WTC11 (cell line): ENCODE measurements around the gene BTBD1. TPM values are rescaled to one million over a fixed set of nuclear protein-coding genes. Genes with fewer than 3 reads are reported as not detected.
A peak's percentile ranks its signal among the peaks of the same experiment; 100 is the strongest.

ENCODE experiments used
- ATAC-seq: fragments of 200-7000 bp; cut with Tn5 transposase; 2 replicates; pipeline ENCODE4 v1.10.0; 2021; ENCODE audit warnings: mild to moderate bottlenecking, moderate library complexity
- CTCF ChIA-PET: fragments of 300-600 bp; sonication (Branson Sonifier 250); formaldehyde crosslinking; loops from one replicate; lab custom pipeline; 2021; ENCODE audit warnings: antibody characterized with exemption; lab: Charles Lee
- POLR2A ChIA-PET: fragments of 350-600 bp; sonication (Branson Sonifier 250); formaldehyde crosslinking; loops from one replicate; lab custom pipeline; 2021; ENCODE audit warnings: antibody characterized with exemption; lab: Charles Lee
- DNase-seq: peaks from one replicate; pipeline ENCODE4 v3.0.0; 2021; ENCODE audit warnings: low spot score
- H3K27ac Mint-ChIP-seq: 2 replicates; pipeline ENCODE4 v1.8.0; 2021; ENCODE audit warnings: mixed read lengths
- H3K27me3 Mint-ChIP-seq: 2 replicates; pipeline ENCODE4 v1.8.0; 2021; ENCODE audit warnings: low read depth, mild to moderate bottlenecking, moderate library complexity, mixed read lengths
- H3K36me3 Mint-ChIP-seq: 2 replicates; pipeline ENCODE4 v1.8.0; 2021; ENCODE audit warnings: mixed read lengths
- H3K4me1 Mint-ChIP-seq: 2 replicates; pipeline ENCODE4 v1.8.0; 2022; ENCODE audit warnings: mixed read lengths
- H3K4me3 Mint-ChIP-seq: 2 replicates; pipeline ENCODE4 v1.8.0; 2021; ENCODE audit warnings: mild to moderate bottlenecking, moderate library complexity, mixed read lengths
- H3K9me3 Mint-ChIP-seq: 2 replicates; pipeline ENCODE4 v1.8.0; 2021; ENCODE audit warnings: mixed read lengths
- AFF4 ChIP-seq: sonication (generic); formaldehyde crosslinking; IDR thresholded peaks from 2 replicates; pipeline ENCODE4 v1.8.1; 2023; ENCODE audit warnings: mild to moderate bottlenecking, missing genetic modification reagents, borderline replicate concordance
- CBFB ChIP-seq: sonication (generic); formaldehyde crosslinking; IDR thresholded peaks from 2 replicates; pipeline ENCODE4 v1.8.1; 2022; ENCODE audit warnings: mild to moderate bottlenecking, low read depth, missing genetic modification reagents
- CREB1 ChIP-seq: sonication (generic); formaldehyde crosslinking; IDR thresholded peaks from 2 replicates; pipeline ENCODE4 v1.8.0; 2023; ENCODE audit warnings: mild to moderate bottlenecking, missing genetic modification reagents
- FOXJ3 ChIP-seq: sonication (generic); formaldehyde crosslinking; IDR thresholded peaks from 2 replicates; pipeline ENCODE4 v1.9.0; 2021; ENCODE audit warnings: missing genetic modification reagents, mild to moderate bottlenecking, borderline replicate concordance
- GTF2I ChIP-seq: fragments of 250-450 bp; sonication (Bioruptor Pico); conservative IDR thresholded peaks from 2 replicates; pipeline ENCODE4 v1.4.0; 2021; ENCODE audit warnings: mild to moderate bottlenecking
- JAZF1 ChIP-seq: fragments of 250-450 bp; sonication (Bioruptor Pico); IDR thresholded peaks from 2 replicates; pipeline ENCODE4 v1.9.0; 2021; ENCODE audit warnings: moderate library complexity, mild to moderate bottlenecking, inconsistent platforms
- KAT7 ChIP-seq: sonication (generic); formaldehyde crosslinking; IDR thresholded peaks from 2 replicates; pipeline ENCODE4 v1.8.1; 2023; ENCODE audit warnings: missing genetic modification reagents, mild to moderate bottlenecking, borderline replicate concordance
- MXD4 ChIP-seq: fragments of 250-450 bp; sonication (Bioruptor Pico); IDR thresholded peaks from 2 replicates; pipeline ENCODE4 v1.8.0; 2021; ENCODE audit warnings: mild to moderate bottlenecking, moderate library complexity, borderline replicate concordance
- NFATC4 ChIP-seq: fragments of 250-450 bp; sonication (Bioruptor Pico); IDR thresholded peaks from 2 replicates; pipeline ENCODE4 v1.9.0; 2021; ENCODE audit warnings: mild to moderate bottlenecking
- NFYB ChIP-seq: sonication (generic); formaldehyde crosslinking; conservative IDR thresholded peaks from 2 replicates; pipeline ENCODE4 v1.8.0; 2022; ENCODE audit warnings: low read depth, missing genetic modification reagents
- NR1H2 ChIP-seq: sonication (generic); formaldehyde crosslinking; IDR thresholded peaks from 2 replicates; pipeline ENCODE4 v1.9.0; 2021; ENCODE audit warnings: mild to moderate bottlenecking, moderate library complexity, missing genetic modification reagents
- NR2C2 ChIP-seq: sonication (generic); formaldehyde crosslinking; IDR thresholded peaks from 2 replicates; pipeline ENCODE4 v1.8.0; 2022; ENCODE audit warnings: mild to moderate bottlenecking, missing genetic modification reagents
- NR3C1 ChIP-seq: sonication (generic); formaldehyde crosslinking; conservative IDR thresholded peaks from 2 replicates; pipeline ENCODE4 v1.8.1; 2023; ENCODE audit warnings: low read depth, mild to moderate bottlenecking, missing genetic modification reagents
- RELA ChIP-seq: sonication (generic); formaldehyde crosslinking; IDR thresholded peaks from 2 replicates; pipeline ENCODE4 v1.8.1; 2022; ENCODE audit warnings: missing genetic modification reagents, mild to moderate bottlenecking, borderline replicate concordance
- TEAD1 ChIP-seq: sonication (generic); formaldehyde crosslinking; IDR thresholded peaks from 2 replicates; pipeline ENCODE4 v1.8.0; 2022; ENCODE audit warnings: mild to moderate bottlenecking, missing genetic modification reagents
- ZNF425 ChIP-seq: fragments of 250-450 bp; sonication (Bioruptor Pico); conservative IDR thresholded peaks from 2 replicates; pipeline ENCODE4 v1.9.0; 2021; ENCODE audit warnings: mild to moderate bottlenecking
- ZNF532 ChIP-seq: fragments of 250-450 bp; sonication (Bioruptor Pico); IDR thresholded peaks from 2 replicates; pipeline ENCODE4 v1.9.0; 2021; ENCODE audit warnings: mild to moderate bottlenecking, borderline replicate concordance
- total RNA-seq: library from RNA; stranded (reverse); gene quantifications from 3 replicates; pipeline ENCODE4 v1.2.3, GENCODE V29; 2021
- TF ChIP-seq, protein P1 (sequence below): sonication (generic); formaldehyde crosslinking; IDR thresholded peaks from 2 replicates; pipeline ENCODE4 v1.8.1; 2023; ENCODE audit warnings: mild to moderate bottlenecking, missing genetic modification reagents
- TF ChIP-seq, protein P2 (sequence below): sonication (generic); formaldehyde crosslinking; conservative IDR thresholded peaks from 2 replicates; pipeline ENCODE4 v1.8.1; 2022; ENCODE audit warnings: mild to moderate bottlenecking, missing genetic modification reagents

Gene BTBD1
- total RNA-seq, 1 experiment from 2014 or later = 39.6 TPM

GRCh38 chr15:82992436-82992998 lies 74.5 kb downstream of the BTBD1 start (continued):
- TF ChIP-seq ZNF425 = no peak
- no peak for TF ChIP-seq NR3C1 (CRISPR knock-in tag)

GRCh38 chr15:82986442-82986780 lies 80.6 kb downstream of the BTBD1 start:
- Mint-ChIP-seq H3K27me3 (peaks cover 21% of the 10 kb centered on the region), H3K4me3 (peak overlapping the region; percentile 94), H3K9me3 (peaks cover 13% of the 10 kb centered on the region), H3K36me3 (peaks cover 23% of the 10 kb centered on the region), H3K27ac (no peak overlapping the region), H3K4me1 (peaks cover 15% of the 10 kb centered on the region)
- ATAC-seq = peak; percentile 8; the same call in 1 of the 2 replicates
- CTCF ChIA-PET = interaction anchor here (0.7 to 1.3 kb wide), 4 partner anchors 14 to 236 kb away, joined by 3 to 10 read pairs (median 4); no protein-coding TSS in a partner anchor
- POLR2A ChIA-PET = no interaction called here
- DNase-seq = no peak
- TF ChIP-seq, protein P1, sequence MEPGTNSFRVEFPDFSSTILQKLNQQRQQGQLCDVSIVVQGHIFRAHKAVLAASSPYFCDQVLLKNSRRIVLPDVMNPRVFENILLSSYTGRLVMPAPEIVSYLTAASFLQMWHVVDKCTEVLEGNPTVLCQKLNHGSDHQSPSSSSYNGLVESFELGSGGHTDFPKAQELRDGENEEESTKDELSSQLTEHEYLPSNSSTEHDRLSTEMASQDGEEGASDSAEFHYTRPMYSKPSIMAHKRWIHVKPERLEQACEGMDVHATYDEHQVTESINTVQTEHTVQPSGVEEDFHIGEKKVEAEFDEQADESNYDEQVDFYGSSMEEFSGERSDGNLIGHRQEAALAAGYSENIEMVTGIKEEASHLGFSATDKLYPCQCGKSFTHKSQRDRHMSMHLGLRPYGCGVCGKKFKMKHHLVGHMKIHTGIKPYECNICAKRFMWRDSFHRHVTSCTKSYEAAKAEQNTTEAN (CRISPR knock-in tag) = no peak
- TF ChIP-seq CBFB (no peak), JAZF1 (CRISPR knock-in tag) (no peak), AFF4 (CRISPR knock-in tag) (no peak), NFYB (no peak), TEAD1 (no peak), ZNF532 (CRISPR knock-in tag) (no peak), NFATC4 (no peak), CREB1 (CRISPR knock-in tag) (no peak), MXD4 (CRISPR knock-in tag) (no peak), RELA (CRISPR knock-in tag) (no peak), NR2C2 (no peak), NR1H2 (CRISPR knock-in tag) (no peak), KAT7 (CRISPR knock-in tag) (no peak), GTF2I (CRISPR knock-in tag) (no peak), FOXJ3 (no peak)
- TF ChIP-seq, protein P2, sequence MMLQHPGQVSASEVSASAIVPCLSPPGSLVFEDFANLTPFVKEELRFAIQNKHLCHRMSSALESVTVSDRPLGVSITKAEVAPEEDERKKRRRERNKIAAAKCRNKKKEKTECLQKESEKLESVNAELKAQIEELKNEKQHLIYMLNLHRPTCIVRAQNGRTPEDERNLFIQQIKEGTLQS (CRISPR knock-in tag) = no peak
